ENCODE data around the gene TRPM4.

- TF ChIP-seq CTCF (IDR thresholded peaks at IDR 0.05) (no peak), JUND (IDR thresholded peaks at IDR 0.05) (no peak), USF1 (IDR thresholded peaks at IDR 0.05; ENCODE audit: borderline replicate concordance, low read depth) (no peak), GABPA (IDR thresholded peaks at IDR 0.05; ENCODE audit: low read depth) (no peak), TCF12 (IDR thresholded peaks at IDR 0.05) (no peak), MAX (IDR thresholded peaks at IDR 0.05; ENCODE audit: low read depth) (no peak), POLR2AphosphoS5 (IDR thresholded peaks at IDR 0.05; ENCODE audit: low read depth, low read length) (no peak), REST (IDR thresholded peaks at IDR 0.05; ENCODE audit: low read depth, low read length) (no peak), EP300 (IDR thresholded peaks at IDR 0.05; ENCODE audit: borderline replicate concordance in 1 of 2, low read depth in 1 of 2, low read length in 1 of 2) (no peak), EZH2phosphoT487 (IDR thresholded peaks at IDR 0.05; ENCODE audit: borderline replicate concordance, low read depth) (no peak), TAF1 (IDR thresholded peaks at IDR 0.05; ENCODE audit: borderline replicate concordance, low read depth, low read length) (no peak)
Observed at GRCh38 chr19:49231804-49232203, 74.2 kb downstream of the TRPM4 start.

Measured in SK-N-SH (cell line).